ACC112 (cell line): Measurements from ENCODE around the gene GP9.

Experiments
- H2AFZ ChIP-seq: fragments of 200-600 bp; sonication (generic); one replicate; pipeline ENCODE4 v1.6.0; 2017; ENCODE audit warnings: antibody characterized with exemption, low read length; ENCODE audit not compliant: unreplicated experiment
- H3K27ac ChIP-seq: fragments of 200-600 bp; sonication (generic); 2 replicates; pipeline ENCODE4 v1.5.1; 2014; ENCODE audit warnings: low read depth, mild to moderate bottlenecking, antibody characterized with exemption, low read length, moderate library complexity
- H3K27me3 ChIP-seq: fragments of 200-600 bp; sonication (generic); 2 replicates; pipeline ENCODE4 v1.6.1; 2014; ENCODE audit warnings: mild to moderate bottlenecking, antibody characterized with exemption, low read length, moderate library complexity, mixed read lengths; ENCODE audit not compliant: insufficient read depth
- H3K36me3 ChIP-seq: fragments of 200-600 bp; sonication (generic); 2 replicates; pipeline ENCODE4 v1.6.1; 2016; ENCODE audit warnings: mild to moderate bottlenecking, antibody characterized with exemption, low read length, moderate library complexity, mixed read lengths; ENCODE audit not compliant: insufficient read depth
- H3K4me1 ChIP-seq: fragments of 200-600 bp; sonication (generic); one replicate; pipeline ENCODE4 v1.6.1; 2016; ENCODE audit warnings: low read length, mixed read lengths; ENCODE audit not compliant: insufficient read depth, unreplicated experiment, control insufficient read depth
- H3K4me3 ChIP-seq: fragments of 200-600 bp; sonication (generic); 2 replicates; pipeline ENCODE4 v1.5.1; 2014; ENCODE audit warnings: mild to moderate bottlenecking, low read depth, low read length
- H3K79me2 ChIP-seq: fragments of 200-600 bp; sonication (generic); one replicate; pipeline ENCODE4 v1.6.0; 2016; ENCODE audit warnings: low read length; ENCODE audit not compliant: control insufficient read depth, unreplicated experiment, insufficient read depth

Gene GP9

DNA sequence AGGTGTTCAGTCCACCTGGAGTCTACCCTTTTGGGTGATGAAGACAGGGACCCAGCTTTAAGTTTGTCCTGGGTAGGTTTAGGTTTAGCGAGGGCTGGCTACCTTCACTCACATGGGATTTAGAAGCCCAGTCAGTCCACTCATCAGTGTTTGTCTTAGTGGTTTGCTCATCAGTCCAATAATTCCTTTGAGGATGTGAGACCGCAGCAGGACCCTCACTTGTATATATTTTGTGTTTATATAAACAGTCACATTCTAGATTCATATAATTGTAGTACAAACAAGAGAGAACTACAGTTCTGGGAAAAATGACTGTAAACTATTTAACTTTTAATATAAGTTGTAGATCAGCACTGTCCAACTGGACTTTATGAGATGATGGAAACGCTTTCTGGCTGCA lies 41.3 kb upstream of the GP9 start:
- H3K4me1 ChIP-seq, result peaks cover 13% of the 10 kb centered on the region
- no peaks in the 10 kb centered on the region for H3K36me3 ChIP-seq
- no peaks in the 10 kb centered on the region for H3K79me2 ChIP-seq
- no peaks in the 10 kb centered on the region for H3K27me3 ChIP-seq
- no peak overlapping the region for H2AFZ ChIP-seq
- no peak overlapping the region for H3K27ac ChIP-seq
- H3K4me3 ChIP-seq, result no peak overlapping the region

DNA sequence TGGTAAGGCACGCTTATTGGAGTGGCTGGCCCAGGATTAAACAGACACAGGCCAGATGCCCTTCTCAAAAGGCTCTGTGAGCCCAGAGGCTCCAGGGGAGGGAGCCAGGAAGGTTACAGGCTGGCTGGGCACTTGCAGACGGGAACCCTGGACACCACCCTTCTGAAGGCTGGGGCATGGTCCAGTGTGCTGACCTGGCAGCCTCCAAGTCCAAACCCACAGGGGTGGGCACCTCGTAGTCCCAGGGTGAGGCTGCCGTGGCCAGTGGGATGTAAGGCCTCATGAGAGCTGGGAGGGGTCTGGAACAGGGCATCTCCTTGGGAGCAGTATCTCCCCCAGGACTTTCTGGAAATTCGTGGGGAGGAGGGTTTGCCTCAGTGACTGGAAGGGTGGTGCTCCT lies 39.9 kb upstream of the GP9 start:
- H2AFZ ChIP-seq, result no peak overlapping the region
- H3K4me1 ChIP-seq, result peaks cover 13% of the 10 kb centered on the region
- H3K27me3 ChIP-seq, result peaks cover under 1% of the 10 kb centered on the region; the same call in 1 of the 2 replicates
- no peak overlapping the region for H3K27ac ChIP-seq
- no peak overlapping the region for H3K4me3 ChIP-seq
- no peaks in the 10 kb centered on the region for H3K36me3 ChIP-seq
- H3K79me2 ChIP-seq, result no peaks in the 10 kb centered on the region

DNA sequence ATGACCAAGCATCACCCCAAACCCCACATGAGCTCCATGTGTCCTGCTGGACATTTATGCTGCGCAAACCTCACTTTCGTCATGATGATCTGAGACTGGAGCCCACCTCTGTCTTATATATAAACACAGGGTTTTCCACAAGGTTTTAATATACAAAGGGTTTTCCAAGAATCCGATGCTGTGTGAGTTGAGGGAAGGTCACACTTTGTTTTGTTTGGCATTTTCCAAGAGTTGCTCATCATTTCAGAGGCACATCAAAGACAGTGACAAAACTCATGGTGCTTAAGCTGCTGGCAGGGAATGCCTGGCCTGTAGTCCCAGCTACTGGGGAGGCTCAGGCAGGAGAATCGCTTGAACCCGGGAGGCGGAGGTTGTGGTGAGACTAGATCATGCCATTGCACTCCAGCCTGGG lies 39.4 kb upstream of the GP9 start:
- Histone ChIP-seq H3K27me3 (peaks cover 5% of the 10 kb centered on the region; the same call in 1 of the 2 replicates), H2AFZ (no peak overlapping the region), H3K4me3 (no peak overlapping the region), H3K27ac (no peak overlapping the region), H3K36me3 (no peaks in the 10 kb centered on the region), H3K79me2 (no peaks in the 10 kb centered on the region), H3K4me1 (peaks cover 10% of the 10 kb centered on the region)

DNA sequence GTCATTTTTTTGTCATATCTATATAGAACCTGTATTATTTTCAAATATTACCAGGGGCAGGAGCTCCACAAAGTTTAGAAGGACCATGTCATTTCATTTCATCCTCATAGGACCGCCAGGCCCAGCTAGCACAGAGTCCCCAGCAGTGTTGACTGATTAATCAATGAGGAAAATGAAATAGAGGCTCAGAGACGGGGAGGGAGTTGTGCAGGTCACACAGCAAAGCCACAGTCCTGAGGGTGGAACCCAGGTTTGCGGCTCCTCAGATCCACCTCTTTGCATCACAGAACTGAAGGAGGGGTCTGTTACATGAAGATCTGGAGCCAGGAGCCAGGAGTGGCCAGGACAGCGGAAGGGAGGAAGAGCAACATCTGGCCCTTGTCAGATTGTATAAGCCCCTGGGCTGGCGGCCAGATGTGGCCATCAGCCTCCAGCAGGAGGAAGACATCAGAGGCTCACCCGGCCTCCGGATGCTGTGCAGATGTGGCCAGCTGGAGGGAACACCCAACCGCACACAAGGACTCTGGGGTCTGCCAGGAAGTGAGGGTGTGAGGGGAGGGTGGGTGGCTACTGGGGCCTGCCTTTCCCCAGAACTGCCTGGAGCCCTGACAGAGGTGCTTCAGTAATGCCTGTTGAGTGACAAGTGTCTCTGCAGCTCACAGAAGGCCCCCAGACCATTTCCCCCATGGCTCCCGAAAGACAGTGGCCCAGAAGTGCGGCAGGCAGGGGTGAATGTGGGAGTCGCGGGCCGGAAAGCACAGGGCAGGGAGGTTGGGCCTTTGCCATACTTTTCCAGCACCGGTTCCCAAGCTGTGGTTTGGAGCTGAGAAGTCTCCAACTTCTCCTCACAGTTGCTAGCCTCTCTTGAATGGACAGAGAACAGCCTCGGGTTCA lies 38.2 kb upstream of the GP9 start:
- Histone ChIP-seq H2AFZ (no peak overlapping the region), H3K27me3 (peaks cover 10% of the 10 kb centered on the region; the same call in 1 of the 2 replicates), H3K27ac (no peak overlapping the region), H3K79me2 (no peaks in the 10 kb centered on the region), H3K4me1 (peaks cover 14% of the 10 kb centered on the region), H3K4me3 (no peak overlapping the region), H3K36me3 (no peaks in the 10 kb centered on the region)

DNA sequence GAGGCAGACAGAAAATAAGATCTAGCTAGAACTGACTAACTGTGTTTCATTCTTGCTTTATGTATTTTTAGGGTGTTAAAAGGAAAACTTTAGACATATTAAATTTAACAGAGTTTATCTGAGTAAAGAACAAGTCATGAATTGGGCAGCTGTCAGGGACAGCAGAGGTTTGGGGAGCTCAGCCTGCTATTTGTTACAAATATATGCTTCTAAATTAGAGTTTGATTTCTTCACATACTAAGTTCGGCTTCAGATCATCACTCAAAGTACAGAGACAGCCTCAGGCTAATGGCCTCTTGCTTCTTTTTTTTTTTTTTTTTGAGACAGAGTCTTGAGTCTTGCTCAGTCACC lies 37.6 kb upstream of the GP9 start:
- H3K27me3 ChIP-seq, result peaks cover 10% of the 10 kb centered on the region; the same call in 1 of the 2 replicates
- H3K4me1 ChIP-seq, result peaks cover 14% of the 10 kb centered on the region
- no peaks in the 10 kb centered on the region for H3K79me2 ChIP-seq

DNA sequence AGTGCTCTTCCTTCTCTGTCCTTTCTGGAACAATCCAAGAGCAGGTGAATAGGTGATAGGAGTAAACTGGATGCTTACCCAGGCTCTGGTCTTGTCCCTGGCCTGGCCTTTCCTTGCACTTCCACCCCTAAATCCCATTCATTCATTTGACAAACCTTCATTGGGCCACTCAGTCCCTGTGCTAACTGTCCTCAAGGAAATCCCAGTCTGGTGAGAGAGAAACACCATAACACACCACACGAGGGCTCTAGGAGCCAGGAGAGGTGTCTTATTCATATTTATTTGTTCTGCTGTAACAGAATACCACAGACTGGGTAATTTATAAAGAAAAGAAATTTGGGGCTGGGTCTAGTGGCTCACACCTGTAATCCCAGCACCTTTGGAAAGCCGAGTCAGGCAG lies 36.7 kb upstream of the GP9 start:
- H3K4me3 ChIP-seq, result no peak overlapping the region
- peaks cover 10% of the 10 kb centered on the region; the same call in 1 of the 2 replicates for H3K27me3 ChIP-seq
- H2AFZ ChIP-seq, result no peak overlapping the region
- no peak overlapping the region for H3K27ac ChIP-seq
- H3K4me1 ChIP-seq, result peaks cover 14% of the 10 kb centered on the region
- H3K36me3 ChIP-seq, result no peaks in the 10 kb centered on the region
- no peaks in the 10 kb centered on the region for H3K79me2 ChIP-seq

More for the DNA sequence above, 37.6 kb upstream of the GP9 start:
- Histone ChIP-seq H3K36me3 (no peaks in the 10 kb centered on the region), H3K4me3 (no peak overlapping the region), H3K27ac (no peak overlapping the region), H2AFZ (no peak overlapping the region)

DNA sequence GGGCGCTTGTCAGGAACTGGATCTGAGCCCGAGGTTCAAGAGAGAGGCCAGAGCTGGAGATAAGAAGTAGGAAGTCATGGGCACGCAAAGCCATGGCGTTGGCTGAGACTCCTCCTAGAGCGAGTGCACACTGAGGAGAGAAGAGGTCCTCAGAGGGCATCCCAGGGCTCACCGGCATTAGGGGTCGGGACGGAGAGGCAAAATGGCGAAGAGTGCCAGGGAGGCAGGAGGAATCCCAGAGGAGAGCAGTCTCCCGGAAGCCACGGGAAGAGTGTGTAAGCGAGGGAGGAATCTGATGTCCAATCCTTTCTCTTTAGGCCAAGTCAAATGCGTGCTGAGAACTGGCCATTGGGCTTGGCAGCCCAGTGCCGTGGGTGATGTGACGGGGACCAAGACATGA lies 35.5 kb upstream of the GP9 start:
- Histone ChIP-seq H2AFZ (no peak overlapping the region), H3K4me1 (peaks cover 14% of the 10 kb centered on the region), H3K4me3 (no peak overlapping the region), H3K27ac (no peak overlapping the region), H3K27me3 (peaks cover 11% of the 10 kb centered on the region; the same call in 1 of the 2 replicates), H3K36me3 (no peaks in the 10 kb centered on the region), H3K79me2 (no peaks in the 10 kb centered on the region)

DNA sequence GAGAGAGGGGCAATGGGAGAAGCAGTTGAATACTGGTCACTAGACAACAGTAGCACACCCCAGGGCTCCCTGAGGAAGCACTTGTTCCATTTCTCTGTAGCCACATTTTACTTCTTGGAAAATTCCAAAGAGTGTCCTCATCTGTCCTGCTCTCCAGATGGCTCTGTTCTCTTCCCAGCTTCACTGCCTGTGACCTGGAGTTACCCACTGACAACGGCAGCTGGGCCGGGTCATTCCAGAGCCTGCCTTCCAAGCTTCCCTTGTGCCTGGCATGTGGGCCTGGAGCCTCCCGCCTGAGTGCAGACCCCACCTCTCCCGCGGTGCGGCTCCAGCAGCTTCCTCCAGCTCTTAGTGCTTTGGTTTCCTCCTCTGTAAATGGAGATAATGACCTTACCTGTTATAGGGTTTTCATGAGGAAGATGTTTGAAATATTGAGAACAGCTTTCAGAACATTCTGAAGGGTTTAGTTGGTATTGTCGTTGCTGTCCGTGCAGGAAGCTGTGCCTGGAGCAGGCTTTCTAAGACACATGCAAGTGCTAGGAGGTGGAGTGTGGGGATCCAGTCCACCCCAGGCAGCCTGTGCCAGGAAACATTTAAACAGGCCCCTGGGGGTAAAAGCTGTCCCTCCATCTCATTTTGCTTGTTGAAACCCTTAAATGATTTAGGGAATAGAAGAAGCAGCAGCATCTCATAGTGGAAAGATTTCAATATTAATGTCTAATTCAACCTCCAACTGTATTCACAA lies 34.7 kb upstream of the GP9 start:
- Histone ChIP-seq H2AFZ (no peak overlapping the region), H3K79me2 (no peaks in the 10 kb centered on the region), H3K27ac (no peak overlapping the region), H3K4me1 (peaks cover 12% of the 10 kb centered on the region), H3K36me3 (no peaks in the 10 kb centered on the region), H3K4me3 (no peak overlapping the region), H3K27me3 (peaks cover 13% of the 10 kb centered on the region; the same call in 1 of the 2 replicates)

DNA sequence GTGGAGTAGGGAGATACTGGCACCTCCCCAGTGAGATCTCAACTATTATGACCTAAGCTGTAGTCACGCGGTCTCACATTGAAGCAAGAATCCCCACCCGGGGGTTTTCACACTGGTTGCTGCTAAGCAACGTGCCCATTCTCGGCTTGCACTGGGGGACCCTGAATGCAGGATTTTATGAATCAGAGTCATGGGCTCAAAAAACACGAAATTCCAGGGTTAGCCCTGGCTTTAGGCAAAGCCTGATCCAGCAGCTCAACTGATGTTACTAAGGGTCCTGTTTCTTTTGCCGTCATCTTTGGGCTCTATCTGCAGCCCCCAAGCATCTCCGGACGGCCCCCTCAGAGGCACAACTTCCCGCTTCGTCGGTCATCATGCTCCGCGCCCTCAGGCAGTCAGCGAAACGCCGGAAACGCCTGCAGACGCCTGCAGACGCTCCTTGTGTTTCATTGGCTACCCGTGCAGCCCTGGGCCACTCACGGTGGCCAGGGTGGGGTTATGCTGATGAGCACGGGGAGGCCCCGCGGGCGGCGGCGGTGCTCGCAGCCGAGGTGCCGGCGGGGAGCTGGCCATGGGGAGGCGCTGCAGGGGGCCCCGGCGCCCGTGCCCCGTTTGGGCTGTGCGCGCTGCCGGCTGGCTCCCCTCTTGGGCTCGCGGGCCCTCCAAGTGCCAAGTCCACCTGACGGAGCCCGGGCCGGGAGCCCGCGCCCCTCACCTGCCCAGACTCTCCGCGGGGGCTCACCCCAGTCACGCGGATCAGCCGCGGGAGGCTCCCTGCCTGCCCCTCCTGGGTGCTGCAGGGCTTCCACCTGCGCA lies 33.6 kb upstream of the GP9 start:
- peak overlapping the region; percentile 74 for H3K4me3 ChIP-seq
- H3K27ac ChIP-seq, result no peak overlapping the region
- peak overlapping the region; percentile 83 for H2AFZ ChIP-seq
- peaks cover 13% of the 10 kb centered on the region; the same call in 1 of the 2 replicates for H3K27me3 ChIP-seq
- H3K4me1 ChIP-seq, result peaks cover 5% of the 10 kb centered on the region
- H3K79me2 ChIP-seq, result no peaks in the 10 kb centered on the region
- H3K36me3 ChIP-seq, result no peaks in the 10 kb centered on the region

DNA sequence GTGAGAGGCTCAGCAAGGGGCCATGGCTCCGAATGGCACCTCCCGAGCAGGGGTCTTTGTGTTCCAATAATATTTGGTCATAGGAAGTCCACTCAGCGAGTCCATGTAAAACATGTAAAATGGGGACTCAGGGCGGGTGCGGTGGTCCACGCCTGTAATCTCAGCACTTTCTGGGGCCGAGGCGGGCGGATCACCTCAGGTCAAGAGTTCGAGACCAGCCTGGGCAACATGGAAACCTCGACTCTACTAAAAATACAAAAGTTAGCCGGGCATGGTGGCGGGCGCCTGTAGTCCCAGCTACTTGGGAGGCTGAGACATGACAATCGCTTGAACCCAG lies 33.1 kb upstream of the GP9 start:
- Histone ChIP-seq H3K27me3 (peaks cover 13% of the 10 kb centered on the region; the same call in 1 of the 2 replicates), H3K27ac (no peak overlapping the region), H3K36me3 (no peaks in the 10 kb centered on the region), H2AFZ (peak overlapping the region; percentile 72), H3K79me2 (no peaks in the 10 kb centered on the region), H3K4me3 (peak overlapping the region; percentile 74), H3K4me1 (peaks cover 5% of the 10 kb centered on the region)
